ENCODE results near the gene OR2C3.
A peak's percentile ranks its signal among the peaks of the same experiment; 100 is the strongest.
"Not testable (repeated sequence)": the region's sequence is repeated elsewhere in the genome, so short reads cannot be mapped to it uniquely, and the experiment has no call there.

The OR2C3 gene

DNA sequence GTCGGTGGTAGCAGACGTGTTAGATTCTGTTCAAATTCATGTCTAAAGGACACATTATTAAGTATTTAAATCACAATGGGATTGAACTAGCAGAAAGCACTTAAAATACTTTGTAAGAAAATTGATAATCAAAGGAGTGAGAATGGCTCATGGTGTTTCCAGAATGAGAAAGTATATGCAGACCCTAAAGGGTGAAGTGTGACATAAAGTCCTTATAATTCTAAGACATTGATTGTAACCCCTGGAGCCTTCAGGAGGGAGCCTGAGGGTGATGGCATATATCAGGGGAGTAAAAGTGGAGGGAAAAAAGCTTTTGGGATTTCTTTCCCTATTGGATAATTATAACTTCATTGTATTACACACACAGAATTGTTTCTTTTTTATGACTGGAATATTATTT lies at the start of gene OR2C3:
Gene OR2C3, minus strand, starts transcription at position 101 of the 400 bp plus-strand sequence. CDS start 3,929 bp downstream, outside the sequence.
- FAIRE-seq (no peak), DNase-seq (ENCODE audit: low spot score) (no peak)

DNA sequence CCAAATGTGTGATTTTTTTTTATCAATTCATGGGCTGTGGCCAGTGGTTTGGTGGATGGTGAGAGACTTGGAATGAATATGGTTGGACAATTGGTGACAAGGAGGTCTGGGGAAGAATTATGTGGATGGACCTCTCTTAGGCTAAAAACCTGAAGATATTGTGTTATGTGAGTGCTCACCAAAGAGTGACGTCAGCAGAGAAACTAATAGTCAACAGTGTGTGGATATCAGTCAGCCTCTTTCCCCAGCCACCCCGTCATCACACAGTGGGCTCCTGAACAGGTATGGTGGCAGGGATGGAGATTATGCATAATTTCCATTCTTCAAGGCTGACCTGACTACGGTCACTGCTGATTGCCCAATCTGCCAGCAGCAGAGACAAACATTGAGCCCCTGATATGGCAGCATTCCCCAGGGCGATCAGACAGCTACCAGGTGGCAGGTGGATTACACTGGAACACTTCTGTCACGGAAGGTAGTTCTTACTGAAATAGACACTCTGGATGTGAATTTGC lies 42.8 kb upstream of the OR2C3 start:
- DNase-seq (ENCODE audit: low spot score) (no peak), FAIRE-seq (no peak)

DNA sequence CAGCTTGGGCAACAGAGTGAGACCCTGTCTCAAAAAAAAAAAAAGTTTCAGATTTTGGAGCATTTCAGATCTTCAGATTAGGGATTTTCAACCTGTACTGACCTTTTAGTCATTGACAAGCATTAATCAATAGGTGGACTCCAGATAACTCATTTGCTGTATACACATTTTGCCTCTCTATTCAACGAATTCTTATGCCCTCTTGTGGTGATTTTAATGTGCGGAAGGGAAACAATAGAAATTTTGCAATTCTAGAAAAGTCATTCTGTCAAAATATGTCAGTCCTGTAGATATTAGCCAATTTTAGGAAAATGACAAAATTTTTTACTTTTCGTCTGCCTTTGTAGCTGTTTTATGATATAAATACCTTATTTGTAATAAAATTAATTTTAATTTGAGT lies 40.3 kb upstream of the OR2C3 start:
- FAIRE-seq (no peak), DNase-seq (ENCODE audit: low spot score) (no peak)

DNA sequence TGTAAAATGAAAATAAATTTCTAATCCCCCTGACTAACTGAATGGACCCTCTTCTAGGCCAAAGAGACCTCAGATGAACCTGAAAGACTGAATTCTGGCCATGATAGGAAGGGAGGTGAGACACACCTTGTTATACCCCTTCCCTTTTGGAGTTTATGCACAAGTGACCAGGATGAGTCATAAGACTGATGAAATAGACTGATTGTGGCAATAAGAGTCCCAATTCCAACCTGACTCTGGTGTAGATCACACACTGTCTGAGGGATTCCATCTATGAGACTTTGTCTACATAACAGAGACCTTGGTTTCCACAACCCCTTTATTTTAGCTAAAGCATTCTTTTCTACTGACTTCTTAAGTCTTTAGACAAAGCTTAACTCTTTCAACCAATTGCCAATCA lies 38.4 kb upstream of the OR2C3 start:
- no peak for FAIRE-seq
- DNase-seq (ENCODE audit: low spot score) = no peak

DNA sequence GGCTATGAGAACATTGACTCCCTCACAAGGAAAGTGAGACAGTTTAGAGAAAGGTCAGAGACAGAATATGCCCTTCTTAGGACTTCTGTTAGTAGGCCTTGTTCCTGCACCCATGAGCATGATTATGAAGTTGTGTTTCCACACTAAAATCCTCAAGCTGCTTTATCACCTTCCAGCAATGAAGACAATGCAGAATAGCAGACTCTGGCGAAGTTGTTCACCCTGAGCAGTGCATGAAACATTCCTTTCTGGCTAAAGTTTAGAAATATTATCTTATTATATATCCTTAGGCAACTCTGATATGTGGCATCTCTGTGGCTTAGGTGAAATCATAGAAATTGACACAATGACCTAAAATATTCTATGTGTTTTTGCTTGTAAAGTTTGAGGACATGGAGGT lies 38.0 kb upstream of the OR2C3 start:
- DNase-seq (ENCODE audit: low spot score) = no peak
- FAIRE-seq = no peak

DNA sequence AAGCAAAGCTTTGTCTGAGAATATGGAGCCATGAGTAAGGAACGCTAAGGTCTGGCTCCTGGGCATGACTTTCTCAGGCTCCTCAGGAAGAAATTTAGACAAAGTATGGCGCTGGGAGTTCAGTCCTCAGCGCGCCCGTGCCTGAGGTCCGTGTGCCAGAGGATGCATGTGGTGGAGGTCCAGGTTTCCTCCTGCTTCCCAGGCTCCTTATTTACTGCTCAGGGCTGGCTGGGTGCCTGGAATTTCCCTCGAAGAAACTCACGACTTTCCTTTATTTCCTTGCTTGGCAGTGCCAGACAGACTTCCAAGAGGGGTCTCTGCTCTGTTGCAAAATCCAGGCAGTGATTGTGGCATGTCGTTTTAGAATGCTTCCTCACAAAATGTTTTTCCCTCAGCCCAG lies 26.0 kb upstream of the OR2C3 start:
- no peak for FAIRE-seq
- no peak for DNase-seq (ENCODE audit: low spot score)

DNA sequence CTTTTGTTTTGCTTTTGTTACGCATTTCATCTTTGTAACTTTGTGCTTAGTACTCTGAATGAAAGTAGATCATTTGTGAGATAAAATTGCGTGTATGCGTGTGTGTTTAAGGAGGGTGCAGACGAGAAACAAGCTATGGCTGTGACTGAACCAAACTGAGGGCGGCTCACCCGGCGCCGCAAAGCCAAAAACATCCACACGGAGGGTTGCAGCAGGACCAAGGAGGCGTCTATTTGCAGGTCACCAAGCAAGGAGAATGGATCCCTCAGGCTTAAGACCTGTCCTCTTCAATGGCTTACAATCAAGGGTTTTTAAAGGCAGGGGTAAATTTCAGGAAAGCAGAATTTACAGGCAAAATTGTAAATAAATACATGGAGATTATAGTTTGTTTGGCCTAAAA lies 25.5 kb upstream of the OR2C3 start:
- FAIRE-seq (no peak), DNase-seq (ENCODE audit: low spot score) (no peak)

DNA sequence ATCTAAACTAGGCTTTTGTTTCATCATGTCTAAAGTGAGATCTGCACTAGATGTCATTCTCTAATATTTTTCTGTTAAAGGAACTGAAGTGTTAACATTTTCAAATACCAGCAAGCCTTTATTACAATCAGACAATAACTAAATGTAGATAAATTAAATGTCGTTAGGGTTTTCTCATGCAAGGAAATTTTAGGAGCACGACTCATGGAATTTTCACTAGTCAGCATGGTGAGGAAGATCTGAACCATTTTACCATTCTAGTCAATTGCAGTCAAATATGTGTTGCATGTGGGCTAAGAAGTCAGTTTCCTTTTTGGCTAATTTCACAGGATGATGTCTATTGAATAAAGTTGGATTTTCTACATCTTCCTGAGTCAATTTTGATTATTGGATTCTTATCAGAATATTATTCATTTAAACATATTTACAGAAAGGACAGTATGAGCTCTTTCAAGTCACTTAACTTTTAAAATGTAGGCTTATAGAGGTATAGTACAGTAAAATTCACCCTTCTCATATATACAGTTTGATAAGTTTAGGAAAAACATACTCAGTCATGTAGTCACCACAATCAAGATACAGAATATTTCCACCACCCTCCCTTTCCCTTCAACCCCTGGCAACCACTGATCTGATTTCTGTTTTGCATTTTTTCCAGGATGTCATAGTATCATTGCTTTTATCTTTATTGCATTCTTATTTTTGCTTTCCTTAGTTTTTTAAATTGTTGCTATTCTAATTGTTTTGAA lies 21.9 kb upstream of the OR2C3 start:
- no peak for DNase-seq (ENCODE audit: low spot score)
- no peak for FAIRE-seq

DNA sequence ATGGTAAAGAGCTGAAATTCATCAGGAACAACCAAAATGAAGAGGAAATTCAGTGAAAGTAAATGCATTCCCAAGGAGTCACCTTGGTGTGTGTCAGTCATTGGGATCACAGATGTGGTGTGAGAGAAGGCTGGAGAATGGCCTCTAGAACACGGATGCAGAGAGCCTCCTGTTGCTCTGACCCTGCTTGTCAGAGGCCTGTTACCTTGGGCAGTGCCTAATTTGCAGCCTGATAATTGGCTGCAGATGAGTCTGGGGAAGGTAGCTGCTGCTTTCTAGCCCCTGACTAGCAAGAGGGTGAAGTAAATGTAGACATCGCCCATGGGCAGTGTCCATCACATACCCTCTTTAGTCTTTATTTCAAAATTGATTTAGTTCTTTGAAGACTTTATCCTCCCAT lies 16.0 kb upstream of the OR2C3 start:
- DNase-seq (ENCODE audit: low spot score) (no peak), FAIRE-seq (no peak)

DNA sequence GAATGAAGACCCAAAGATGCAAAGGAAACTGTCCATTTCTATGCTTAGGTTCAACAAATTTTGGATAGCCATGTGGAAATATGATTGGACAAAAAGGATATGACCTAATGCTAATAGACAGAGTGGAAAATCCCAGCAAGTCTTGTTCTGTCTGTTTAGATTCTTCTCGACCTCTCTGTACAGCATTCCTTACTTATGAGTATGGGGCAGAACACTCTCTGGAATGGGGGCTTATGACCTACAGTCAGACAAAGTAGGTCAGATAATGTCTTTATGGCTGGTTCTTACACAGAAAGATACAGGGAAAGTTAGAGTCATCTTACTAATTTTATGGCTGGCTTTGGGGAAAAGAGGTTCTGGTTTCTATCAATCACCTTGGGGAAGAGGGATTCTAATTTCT lies 15.5 kb upstream of the OR2C3 start:
- FAIRE-seq = no peak

DNA sequence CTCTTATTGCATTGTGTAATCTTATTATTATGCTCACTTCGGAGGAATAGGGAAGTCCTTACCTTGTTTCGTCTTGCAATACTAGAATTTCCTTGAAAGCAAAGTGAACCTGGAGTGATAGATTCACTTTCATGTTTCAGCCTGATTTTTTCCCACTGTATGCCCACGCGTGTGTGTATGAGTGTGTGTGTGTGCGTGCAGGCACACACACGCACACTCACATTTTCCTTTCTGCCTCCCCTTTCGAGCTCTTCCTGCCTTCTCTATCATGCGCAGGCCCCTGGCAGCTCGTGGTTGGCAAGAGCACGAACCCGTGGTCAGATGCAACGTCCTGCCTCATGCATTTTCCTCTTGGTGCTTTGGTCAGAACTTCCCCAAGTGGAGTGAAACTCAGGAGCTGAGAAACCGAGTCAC lies 12.5 kb upstream of the OR2C3 start, which contains the start of gene GCSAML:
Gene GCSAML, plus strand, starts transcription at position 366 of the 414 bp plus-strand sequence. CDS start 58 bp downstream, outside the sequence.
- no peak for FAIRE-seq
- DNase-seq (ENCODE audit: low spot score) = no peak

More for the DNA sequence above, 15.5 kb upstream of the OR2C3 start:
- no peak for DNase-seq (ENCODE audit: low spot score)

DNA sequence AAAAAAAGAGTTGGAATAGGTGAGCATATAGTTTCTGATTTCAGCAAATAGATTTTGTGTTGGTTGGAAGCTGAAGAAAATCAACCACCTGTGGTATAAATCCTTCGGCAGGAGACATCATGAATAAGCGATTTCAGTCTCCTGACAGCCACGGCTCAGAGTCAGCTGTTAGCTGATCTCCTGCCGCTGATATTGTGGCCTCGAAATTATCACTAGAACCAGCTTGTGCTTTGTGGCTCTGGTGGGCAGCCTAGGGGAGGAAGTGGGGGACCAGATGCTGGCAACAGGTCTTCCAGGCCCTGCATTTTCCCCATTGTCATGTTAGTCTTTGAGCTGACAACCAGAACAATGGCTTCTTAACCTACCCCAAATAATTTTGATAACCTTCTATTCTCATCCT lies 11.9 kb upstream of the OR2C3 start:
- no peak for DNase-seq (ENCODE audit: low spot score)

DNA sequence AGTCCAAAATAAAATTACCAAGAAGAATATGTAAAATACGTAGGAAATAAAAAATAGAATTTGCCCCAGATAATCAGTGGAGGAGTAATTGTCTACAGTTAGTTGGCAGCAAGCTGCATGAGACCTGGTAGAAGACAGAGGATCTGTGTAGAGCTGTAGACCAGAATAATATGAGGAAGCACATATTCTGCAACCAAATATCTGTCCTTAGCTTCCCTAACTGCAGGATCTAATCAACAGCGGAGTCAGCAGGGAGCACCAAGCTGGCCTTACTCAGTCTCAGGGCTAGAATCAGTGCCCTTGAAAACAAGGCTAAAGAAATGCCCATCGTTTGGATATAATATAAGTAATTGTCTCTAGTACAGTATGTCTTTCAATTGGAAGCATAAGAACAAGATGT lies 6.6 kb upstream of the OR2C3 start:
- DNase-seq (ENCODE audit: low spot score) (no peak), FAIRE-seq (no peak)

More for the DNA sequence above, 11.9 kb upstream of the OR2C3 start:
- no peak for FAIRE-seq

DNA sequence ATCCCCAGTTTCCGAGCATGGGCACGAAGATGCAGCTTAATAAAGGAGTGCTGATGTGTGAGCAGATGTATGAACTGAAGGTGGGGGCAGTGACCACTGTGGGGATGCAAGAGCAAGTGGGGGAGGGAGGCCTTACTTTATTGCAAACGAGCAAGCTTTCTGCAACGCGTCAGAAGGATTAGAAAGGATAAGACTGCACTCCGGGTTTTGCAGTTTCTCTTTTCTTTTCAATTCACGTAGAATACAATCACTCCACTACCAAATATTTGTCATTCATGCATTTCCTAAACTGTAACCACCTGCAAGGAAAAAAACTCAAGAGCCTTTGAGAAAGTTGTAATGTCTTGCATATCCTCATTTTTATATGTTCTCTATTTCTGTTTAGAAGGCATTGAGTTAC lies 4.3 kb upstream of the OR2C3 start:
- no peak for DNase-seq (ENCODE audit: low spot score)
- no peak for FAIRE-seq

DNA sequence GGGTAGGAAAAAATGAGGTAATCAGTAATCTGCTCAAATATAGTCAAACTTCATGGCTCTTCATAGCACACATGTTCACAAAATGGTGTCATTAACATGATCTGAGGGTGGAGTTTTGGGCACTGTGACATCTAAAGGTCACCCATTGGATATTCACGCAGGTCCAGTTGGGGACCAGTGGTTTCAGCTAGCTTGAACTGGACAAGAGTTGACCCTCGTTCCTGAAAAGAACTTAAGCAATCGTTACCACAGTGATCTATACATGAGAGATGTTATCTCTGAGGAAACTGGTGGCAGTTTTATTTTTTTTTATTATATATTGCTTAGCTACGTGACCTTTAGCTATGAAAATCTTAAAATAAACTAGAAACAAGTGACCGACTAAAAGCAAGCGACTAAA lies 3.0 kb upstream of the OR2C3 start:
- DNase-seq (ENCODE audit: low spot score) = no peak
- FAIRE-seq = no peak

DNA sequence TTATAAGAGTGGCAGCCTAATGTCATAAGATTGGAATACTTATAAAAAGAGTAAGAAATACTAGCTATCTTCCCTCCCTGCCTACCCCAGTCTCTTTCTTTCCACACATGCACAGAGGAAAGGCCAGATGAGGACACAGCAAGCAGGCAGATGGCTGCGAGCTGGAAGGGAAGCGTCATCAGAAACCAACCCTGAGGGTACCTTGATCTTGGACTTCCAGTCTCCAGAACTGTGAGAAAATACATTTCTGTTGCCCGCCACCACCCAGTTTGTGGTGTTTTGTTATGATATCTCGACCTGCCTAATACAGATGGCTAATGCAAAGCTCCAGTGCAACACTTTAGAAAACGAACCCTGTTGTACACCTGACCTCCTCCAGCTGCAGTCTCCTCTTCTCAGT lies 2.3 kb upstream of the OR2C3 start:
- no peak for FAIRE-seq
- no peak for DNase-seq (ENCODE audit: low spot score)

DNA sequence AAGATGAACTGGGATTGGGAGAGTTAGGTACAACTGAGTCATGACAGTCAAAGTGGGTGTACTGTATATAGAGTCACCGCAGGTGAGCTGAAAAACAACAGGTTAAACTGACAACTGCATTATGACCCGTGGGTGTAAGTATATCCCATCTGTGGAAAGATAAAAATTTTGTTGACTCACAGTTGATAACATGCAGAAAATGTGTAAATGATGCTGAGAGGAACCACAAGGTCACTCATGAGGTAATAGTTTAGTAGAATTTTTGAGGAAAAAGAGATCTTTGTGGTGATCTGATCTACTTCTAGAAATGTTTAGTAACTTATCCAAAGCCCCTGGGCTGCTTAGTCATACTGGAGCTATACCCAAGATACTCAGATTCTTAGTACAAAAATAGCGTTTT lies 838 bp downstream of the OR2C3 start:
- no peak for DNase-seq (ENCODE audit: low spot score)
- no peak for FAIRE-seq

DNA sequence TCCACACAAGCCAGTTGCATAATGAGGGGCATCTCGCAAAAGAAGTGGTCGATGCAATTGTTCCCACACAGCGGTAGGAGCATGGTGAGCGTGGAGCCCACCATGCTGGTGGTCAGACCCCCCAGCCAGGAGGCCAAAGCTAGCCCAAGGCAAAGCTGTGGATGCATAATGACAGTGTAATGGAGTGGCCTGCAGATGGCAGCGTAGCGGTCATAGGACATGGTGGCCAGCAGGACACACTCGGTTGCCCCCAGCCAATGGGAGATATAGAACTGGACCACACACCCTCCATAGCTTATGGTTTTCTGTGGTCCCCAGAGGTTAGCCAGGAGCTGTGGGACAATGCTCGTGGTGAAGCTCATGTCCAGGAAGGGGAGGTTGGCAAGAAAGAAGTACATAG lies 4.3 kb downstream of the OR2C3 start:
- DNase-seq (ENCODE audit: low spot score) = no peak
- no peak for FAIRE-seq

DNA sequence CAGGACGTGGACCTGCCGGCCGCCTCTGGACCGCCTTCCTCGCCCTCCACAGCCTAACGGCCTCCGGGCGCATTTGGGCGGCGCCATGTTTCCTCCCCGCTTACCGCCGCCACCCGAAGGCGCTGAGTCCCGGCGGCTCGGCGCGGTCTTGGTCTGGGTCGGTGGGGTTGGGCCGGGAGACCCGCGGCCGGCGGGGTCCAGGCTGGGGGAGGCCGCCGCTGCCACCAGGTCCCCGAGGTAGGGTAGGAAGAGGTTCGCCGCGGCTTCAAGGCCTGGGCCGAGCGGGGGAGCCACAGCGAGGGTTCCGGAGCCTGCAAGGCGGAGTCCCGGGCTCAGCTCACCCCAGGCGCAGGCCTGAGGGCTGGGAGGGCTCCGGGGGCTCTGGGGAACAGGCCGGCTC lies 5.5 kb downstream of the OR2C3 start:
- DNase-seq (ENCODE audit: low spot score) = no peak
- FAIRE-seq = no peak

DNA sequence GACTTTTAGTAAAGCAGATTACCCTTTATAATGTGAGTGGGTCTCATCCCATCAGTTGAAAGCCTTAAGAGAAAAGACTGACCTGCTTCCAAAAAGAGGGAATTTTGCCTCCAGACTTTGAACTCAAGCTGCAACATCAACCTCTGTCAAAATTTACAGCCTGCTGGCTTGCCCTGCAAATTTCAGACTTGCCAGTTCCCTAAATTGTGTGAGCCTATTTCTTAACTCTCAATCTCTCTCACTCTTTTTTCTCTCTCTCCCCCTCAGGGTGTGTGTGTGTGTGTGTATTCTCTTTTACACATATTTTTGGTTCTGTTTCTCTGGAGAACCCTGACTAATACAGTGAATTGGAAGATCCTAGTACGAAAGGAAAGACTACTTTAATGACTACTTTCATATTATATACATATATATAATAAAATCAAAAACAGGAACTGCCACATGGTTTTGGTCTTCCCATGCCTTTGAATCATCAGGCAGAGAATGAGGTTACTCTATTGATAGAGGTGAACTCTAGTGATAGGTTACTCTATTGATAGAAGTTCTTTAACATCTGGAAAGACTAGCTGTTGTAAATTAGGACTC lies 6.4 kb downstream of the OR2C3 start:
- DNase-seq (ENCODE audit: low spot score) = no peak
- FAIRE-seq = no peak

DNA sequence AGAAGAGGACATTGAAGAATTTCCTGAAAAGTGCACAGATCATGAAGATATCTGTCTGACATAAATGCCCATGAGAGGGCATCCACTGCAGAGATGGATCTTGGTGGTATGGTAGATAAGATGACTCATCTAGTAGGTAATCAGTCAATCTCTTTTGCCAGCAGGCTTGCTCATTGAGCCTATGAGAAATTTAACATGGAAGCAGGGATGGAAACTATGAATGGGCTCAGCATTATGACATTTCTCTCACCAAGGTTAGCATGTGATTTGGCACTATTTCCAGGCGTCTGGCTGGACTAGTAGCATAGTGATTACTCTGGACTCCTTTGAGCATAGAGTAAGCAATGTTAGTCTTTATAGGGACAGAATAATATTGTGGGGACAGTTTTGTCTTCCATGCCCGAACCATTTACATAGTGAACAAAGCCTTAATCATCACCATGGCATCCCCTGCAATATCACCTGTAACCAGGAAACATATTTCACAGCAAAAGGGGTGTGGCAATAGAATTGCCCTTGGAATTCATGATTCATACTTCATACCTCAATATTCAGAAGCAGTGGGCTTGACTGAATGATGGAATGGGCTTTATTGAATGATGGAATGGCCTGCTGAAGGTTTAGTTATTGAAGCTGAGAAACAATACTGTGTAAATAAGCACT lies 7.3 kb downstream of the OR2C3 start:
- peak; percentile 88 for FAIRE-seq
- peak; percentile 43 for DNase-seq (ENCODE audit: low spot score)

DNA sequence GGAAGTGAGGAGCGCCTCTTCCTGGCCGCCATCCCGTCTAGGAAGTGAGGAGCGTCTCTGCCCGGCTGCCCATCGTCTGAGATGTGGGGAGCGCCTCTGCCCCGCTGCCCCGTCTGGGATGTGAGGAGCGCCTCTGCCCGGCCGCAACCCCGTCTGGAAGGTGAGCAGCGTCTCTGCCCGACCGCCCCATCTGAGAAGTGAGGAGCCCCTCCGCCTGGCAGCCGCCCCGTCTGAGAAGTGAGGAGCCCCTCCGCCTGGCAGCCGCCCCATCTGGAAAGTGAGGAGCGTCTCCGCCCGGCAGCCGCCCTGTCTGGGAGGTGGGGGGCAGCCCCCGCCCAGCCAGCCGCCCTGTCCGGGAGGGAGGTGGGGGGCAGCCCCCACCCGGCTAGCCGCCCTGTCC lies 14.4 kb downstream of the OR2C3 start:
- DNase-seq (ENCODE audit: low spot score); FAIRE-seq: not testable (repeated sequence)

DNA sequence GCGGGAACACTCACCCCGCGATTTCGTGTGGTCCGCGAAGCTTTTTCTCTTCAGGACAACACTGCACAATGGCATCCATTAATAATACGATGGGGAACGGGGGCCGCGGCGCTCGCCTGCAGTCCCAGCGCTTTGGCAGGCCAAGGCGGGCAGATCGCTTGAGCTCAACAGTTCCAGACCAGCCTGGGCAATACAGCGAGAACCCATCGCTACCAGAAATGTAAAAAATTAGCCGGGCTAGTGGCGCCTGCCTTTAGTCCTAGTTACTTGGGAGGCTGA lies 17.7 kb downstream of the OR2C3 start:
- FAIRE-seq = no peak
- DNase-seq (ENCODE audit: low spot score) = no peak

Measured in urothelium cell line (cell line).